K562 (cell line): ENCODE results near the gene CZIB. TPM values are rescaled to one million over a fixed set of nuclear protein-coding genes. Genes with fewer than 3 reads are reported as not detected.

Source experiments
- BACH1 ChIP-seq: fragments of 200-800 bp; sonication (Bioruptor generic); IDR thresholded peaks from 2 replicates; pipeline ENCODE4 v1.6.1; 2016; ENCODE audit warnings: missing genetic modification characterization, missing compliant biosample characterization
- CBX3 ChIP-seq, 2 experiments: IDR thresholded peaks; 1 replicate in 1 of 2; 2 replicates in 1 of 2; pipeline ENCODE4 v1.6.1; 2012; ENCODE audit warnings: inconsistent platforms in 2 of 2, low read length in 2 of 2, borderline replicate concordance in 1 of 2, control low read depth in 1 of 2
- CTBP1 ChIP-seq: fragments of 450-650 bp; IDR thresholded peaks from 2 replicates; pipeline ENCODE4 v1.6.1; 2016; ENCODE audit warnings: borderline replicate concordance
- EHMT2 ChIP-seq: fragments of 450-650 bp; IDR thresholded peaks from 2 replicates; pipeline ENCODE4 v1.6.1; 2018; ENCODE audit warnings: antibody characterized with exemption
- FOXK1 ChIP-seq: sonication (generic); formaldehyde crosslinking; IDR thresholded peaks from 2 replicates; pipeline ENCODE4 v1.8.0; 2022; ENCODE audit warnings: missing genetic modification reagents, mild to moderate bottlenecking, borderline replicate concordance
- GATAD2A ChIP-seq: fragments of 450-650 bp; IDR thresholded peaks from 2 replicates; pipeline ENCODE4 v1.6.1; 2017
- ILF3 ChIP-seq: fragments of 450-650 bp; IDR thresholded peaks from 2 replicates; pipeline ENCODE4 v1.6.1; 2018; ENCODE audit warnings: antibody characterized with exemption, mild to moderate bottlenecking, moderate library complexity, borderline replicate concordance
- LEF1 ChIP-seq: fragments of 450-650 bp; IDR thresholded peaks from 2 replicates; pipeline ENCODE4 v1.6.1; 2016; ENCODE audit warnings: mild to moderate bottlenecking
- MECOM ChIP-seq: fragments of 250-450 bp; sonication (Bioruptor Pico); IDR thresholded peaks from 2 replicates; pipeline ENCODE4 v1.8.0; 2022; ENCODE audit warnings: inconsistent platforms
- NR0B1 ChIP-seq: fragments of 450-650 bp; IDR thresholded peaks from one replicate; pipeline ENCODE4 v1.6.1; 2018; ENCODE audit warnings: mild to moderate bottlenecking, moderate library complexity; ENCODE audit not compliant: partially characterized antibody
- OTX1 ChIP-seq: fragments of 450-650 bp; formaldehyde crosslinking; IDR thresholded peaks from 2 replicates; pipeline ENCODE4 v1.4.0; 2022; ENCODE audit warnings: mild to moderate bottlenecking
- PHF8 ChIP-seq: fragments of 200-600 bp; sonication (generic); IDR thresholded peaks from 2 replicates; pipeline ENCODE4 v1.6.1; 2012; ENCODE audit warnings: mixed run types, mild to moderate bottlenecking, inconsistent platforms, low read length, moderate library complexity, borderline replicate concordance
- PURB ChIP-seq: sonication (generic); formaldehyde crosslinking; IDR thresholded peaks from 2 replicates; pipeline ENCODE4 v1.9.0; 2021; ENCODE audit warnings: low read depth, mild to moderate bottlenecking, missing genetic modification reagents
- SREBF2 ChIP-seq: sonication (generic); formaldehyde crosslinking; IDR thresholded peaks from 2 replicates; pipeline ENCODE4 v1.4.0; 2020; ENCODE audit warnings: mild to moderate bottlenecking, missing genetic modification reagents
- TBL1XR1 ChIP-seq, 2 experiments: IDR thresholded peaks; 2 replicates each; pipeline ENCODE4 v1.6.1; 2012; ENCODE audit warnings: improper control_type of control experiment in 2 of 2, low read length in 2 of 2, mild to moderate bottlenecking in 1 of 2
- THRB ChIP-seq: fragments of 450-650 bp; formaldehyde crosslinking; conservative IDR thresholded peaks from 2 replicates; pipeline ENCODE4 v1.4.0; 2022; ENCODE audit warnings: mild to moderate bottlenecking, missing genetic modification characterization
- ZFPM2 ChIP-seq: fragments of 250-450 bp; sonication (Bioruptor Pico); IDR thresholded peaks from 2 replicates; pipeline ENCODE4 v1.5.1; 2022; ENCODE audit warnings: mild to moderate bottlenecking
- ZNF830 ChIP-seq: fragments of 250-450 bp; sonication (Bioruptor Pico); IDR thresholded peaks from 2 replicates; pipeline ENCODE4 v1.5.0; 2021; ENCODE audit warnings: mild to moderate bottlenecking
- ZSCAN29 ChIP-seq: fragments of 450-650 bp; IDR thresholded peaks from 2 replicates; pipeline ENCODE4 v1.6.1; 2017
- polyA plus RNA-seq, 8 experiments: library from polyadenylated mRNA; depleted of rRNA in 4 of 8; stranded (reverse) in 5 of 8; unstranded in 3 of 8; fragments of >200 nt; fragmentation: Nextera tagmentation in 2 of 8; fragmentation: Illumina TruSeq in 1 of 8; extraction: Ambion mirVana in 2 of 8; extraction: Trizol in 1 of 8; gene quantifications; 2 replicates each; pipeline versions ENCODE4 v1.2.1 to v1.2.3, GENCODE V29; 2011 to 2014; ENCODE audit warnings: inconsistent platforms in 1 of 8, missing spikeins in 1 of 8
- total RNA-seq, 7 experiments: library from RNA; depleted of rRNA in 6 of 7; stranded (reverse); fragments of >200 nt in 6 of 7; fragmentation: Illumina TruSeq in 2 of 7; extraction: Trizol in 2 of 7; gene quantifications; 2 replicates each; pipeline versions ENCODE4 v1.2.1 to v1.2.3, GENCODE V29; 2011 to 2021; ENCODE audit warnings: low replicate concordance in 1 of 7
- TF ChIP-seq, protein P1 (sequence below), 2 experiments: fragments of 450-650 bp; conservative IDR thresholded peaks; 2 replicates each; pipeline ENCODE4 v1.6.1; 2017; ENCODE audit warnings: mild to moderate bottlenecking in 2 of 2, moderate library complexity in 2 of 2
- TF ChIP-seq, protein P2 (sequence below): sonication (generic); formaldehyde crosslinking; IDR thresholded peaks from 2 replicates; pipeline ENCODE4 v1.8.1; 2023; ENCODE audit warnings: mild to moderate bottlenecking, missing genetic modification reagents

CZIB gene
- total and polyA plus RNA-seq, 9 of the 15 experiments (the other 6 are each of a cell fraction or from before 2014, with no cell fraction given), result 52.6 to 111 (median 80.0) TPM

- TF ChIP-seq ILF3, result no peak
- peak; percentile 47; the same call in 1 of the 2 replicates for TF ChIP-seq OTX1 (CRISPR knock-in tag)
- TF ChIP-seq, protein P1, sequence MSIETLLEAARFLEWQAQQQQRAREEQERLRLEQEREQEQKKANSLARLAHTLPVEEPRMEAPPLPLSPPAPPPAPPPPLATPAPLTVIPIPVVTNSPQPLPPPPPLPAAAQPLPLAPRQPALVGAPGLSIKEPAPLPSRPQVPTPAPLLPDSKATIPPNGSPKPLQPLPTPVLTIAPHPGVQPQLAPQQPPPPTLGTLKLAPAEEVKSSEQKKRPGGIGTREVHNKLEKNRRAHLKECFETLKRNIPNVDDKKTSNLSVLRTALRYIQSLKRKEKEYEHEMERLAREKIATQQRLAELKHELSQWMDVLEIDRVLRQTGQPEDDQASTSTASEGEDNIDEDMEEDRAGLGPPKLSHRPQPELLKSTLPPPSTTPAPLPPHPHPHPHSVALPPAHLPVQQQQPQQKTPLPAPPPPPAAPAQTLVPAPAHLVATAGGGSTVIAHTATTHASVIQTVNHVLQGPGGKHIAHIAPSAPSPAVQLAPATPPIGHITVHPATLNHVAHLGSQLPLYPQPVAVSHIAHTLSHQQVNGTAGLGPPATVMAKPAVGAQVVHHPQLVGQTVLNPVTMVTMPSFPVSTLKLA (conservative IDR thresholded peaks at IDR 0.05), result peak; percentile 86 to 90
- TF ChIP-seq PHF8, result no peak; the same call in 1 of the 2 replicates
- TF ChIP-seq ZNF830 (CRISPR knock-in tag), result no peak
- no peak for TF ChIP-seq MECOM (CRISPR knock-in tag)
- TF ChIP-seq ZSCAN29, result no peak
- 0 out of 2 replicates have a peak, but pooled peaks have one; percentile 51 for TF ChIP-seq GATAD2A
- no peak for TF ChIP-seq PURB (CRISPR knock-in tag)
- no peak for TF ChIP-seq SREBF2 (CRISPR knock-in tag)
- TF ChIP-seq LEF1, result peak; percentile 66; the same call in 1 of the 2 replicates
- 0 out of 2 replicates have a peak, but pooled peaks have one; percentile 42 for TF ChIP-seq BACH1 (tag)
- 0 out of 3 replicates have a peak, but pooled peaks of 1 of the 2 experiments have one; percentile 10 for TF ChIP-seq CBX3 (IDR thresholded peaks at IDR 0.05; ENCODE audit: borderline replicate concordance in 1 of 2, low read length in 2 of 2)
- TF ChIP-seq EHMT2, result peak; percentile 54; the same call in 1 of the 2 replicates
- TF ChIP-seq FOXK1 (CRISPR knock-in tag), result no peak
- TF ChIP-seq, protein P2, sequence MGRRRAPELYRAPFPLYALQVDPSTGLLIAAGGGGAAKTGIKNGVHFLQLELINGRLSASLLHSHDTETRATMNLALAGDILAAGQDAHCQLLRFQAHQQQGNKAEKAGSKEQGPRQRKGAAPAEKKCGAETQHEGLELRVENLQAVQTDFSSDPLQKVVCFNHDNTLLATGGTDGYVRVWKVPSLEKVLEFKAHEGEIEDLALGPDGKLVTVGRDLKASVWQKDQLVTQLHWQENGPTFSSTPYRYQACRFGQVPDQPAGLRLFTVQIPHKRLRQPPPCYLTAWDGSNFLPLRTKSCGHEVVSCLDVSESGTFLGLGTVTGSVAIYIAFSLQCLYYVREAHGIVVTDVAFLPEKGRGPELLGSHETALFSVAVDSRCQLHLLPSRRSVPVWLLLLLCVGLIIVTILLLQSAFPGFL (CRISPR knock-in tag), result no peak
- TF ChIP-seq ZFPM2 (CRISPR knock-in tag), result no peak
- TF ChIP-seq TBL1XR1 (IDR thresholded peaks at IDR 0.05; ENCODE audit: low read length in 2 of 2), result 0 out of 4 replicates have a peak, but pooled peaks of 1 of the 2 experiments have one; percentile 41
- no peak for TF ChIP-seq NR0B1
- TF ChIP-seq CTBP1, result peak; percentile 52; the same call in 1 of the 2 replicates
- 0 out of 2 replicates have a peak, but pooled peaks have one; percentile 26 for TF ChIP-seq THRB (CRISPR knock-in tag)
Measured at GRCh38 chr1:53183095-53183990, 37.1 kb downstream of the CZIB start (continued).
